GM18907 (cell line): ENCODE measurements around the gene MBNL2.

ENCODE experiments used
- ATAC-seq: cut with Tn5 transposase; IDR thresholded peaks from one replicate; pipeline ENCODE4 v1.9.1; 2021; ENCODE audit warnings: mild to moderate bottlenecking, moderate library complexity; ENCODE audit not compliant: unreplicated experiment

Gene MBNL2

GRCh38 chr13:97231829-97232196, 9.7 kb downstream of the MBNL2 start:
- no peak for ATAC-seq

DNA sequence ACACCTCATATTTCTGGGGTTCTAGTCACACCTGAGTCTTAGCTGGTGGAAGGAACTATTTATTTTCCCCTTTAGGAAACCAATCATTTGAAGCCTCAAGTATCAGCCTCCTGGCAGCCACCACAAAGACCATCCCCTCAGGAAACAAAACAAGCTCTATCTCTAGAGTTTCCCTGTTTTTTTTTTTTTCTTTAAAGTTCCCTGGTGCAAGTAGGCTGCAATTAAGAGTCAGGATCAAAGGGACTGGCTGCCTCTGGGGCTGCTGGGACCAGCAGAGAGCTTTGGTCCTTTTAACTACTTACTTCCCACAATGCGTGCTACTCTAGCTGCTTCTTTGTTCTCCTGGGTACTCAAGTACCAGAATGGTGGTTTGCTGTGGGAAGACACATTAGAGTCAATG, 11.4 kb downstream of the MBNL2 start:
- no peak for ATAC-seq

- ATAC-seq, result no peak
Measured at GRCh38 chr13:97234236-97234635, 12.1 kb downstream of the MBNL2 start.

- ATAC-seq, result no peak
Measured at GRCh38 chr13:97234742-97235141, 12.6 kb downstream of the MBNL2 start.

DNA sequence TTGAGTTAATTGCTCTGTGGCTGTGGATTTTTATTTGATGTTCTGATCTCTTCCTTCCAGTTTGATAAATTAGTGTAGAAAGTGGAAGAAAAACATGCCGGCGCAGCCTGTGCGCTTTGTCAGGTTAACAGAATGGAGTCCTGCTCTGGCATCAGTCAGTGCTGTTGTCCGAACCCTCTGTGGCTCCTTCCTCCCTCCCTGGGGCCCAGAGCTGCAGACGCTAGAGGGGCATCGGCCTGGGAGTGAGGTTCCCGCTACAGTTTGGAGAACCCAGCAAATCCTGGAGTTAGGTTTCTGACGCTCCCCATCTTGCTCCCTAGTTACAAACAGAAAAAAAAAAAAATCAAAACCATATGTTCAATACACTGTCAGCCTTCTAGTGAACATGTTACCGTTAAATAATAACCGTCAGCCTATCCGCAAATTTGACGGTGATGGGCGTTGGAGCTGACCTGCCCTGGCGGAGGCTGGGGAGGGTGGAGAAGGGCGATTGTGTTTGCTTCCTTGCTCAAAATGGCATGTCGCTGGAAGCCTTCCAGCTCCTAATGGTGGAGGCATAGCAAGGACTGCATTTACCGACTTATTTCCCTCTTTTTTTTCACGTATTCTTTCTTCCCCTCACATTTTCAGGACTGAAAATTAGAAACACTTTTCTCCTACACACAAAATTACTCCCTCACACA, 13.6 kb downstream of the MBNL2 start:
- ATAC-seq, result no peak

GRCh38 chr13:97237388-97237787, 15.3 kb downstream of the MBNL2 start:
- ATAC-seq, result no peak

DNA sequence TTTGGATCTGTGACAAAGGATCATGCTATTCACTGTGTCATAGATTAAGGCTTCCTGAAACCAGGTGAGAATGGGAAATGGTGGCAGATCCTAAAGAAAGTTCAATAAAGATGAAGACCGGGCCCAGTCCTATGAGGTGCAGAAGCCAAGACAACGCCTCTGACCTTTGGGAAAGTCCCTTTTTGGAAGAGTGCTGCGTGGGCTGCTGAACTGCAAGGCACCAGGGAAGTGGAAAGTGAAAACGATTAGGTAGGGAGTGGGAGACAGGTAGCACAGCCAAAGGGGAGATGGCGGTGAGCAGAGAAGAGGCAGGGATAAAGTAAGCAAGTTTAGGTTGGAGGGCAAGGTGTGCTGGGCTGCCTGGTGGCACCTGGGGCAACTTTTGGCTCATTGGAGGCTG, 16.3 kb downstream of the MBNL2 start:
- ATAC-seq, result no peak

GRCh38 chr13:97238883-97239282, 16.8 kb downstream of the MBNL2 start:
- no peak for ATAC-seq

- ATAC-seq, result no peak
Measured at GRCh38 chr13:97239306-97239705, 17.2 kb downstream of the MBNL2 start.

GRCh38 chr13:97239943-97240787, 18.0 kb downstream of the MBNL2 start:
- no peak for ATAC-seq

GRCh38 chr13:97240788-97241734, 18.9 kb downstream of the MBNL2 start:
- ATAC-seq, result no peak

GRCh38 chr13:97241761-97242160, 19.6 kb downstream of the MBNL2 start:
- no peak for ATAC-seq

DNA sequence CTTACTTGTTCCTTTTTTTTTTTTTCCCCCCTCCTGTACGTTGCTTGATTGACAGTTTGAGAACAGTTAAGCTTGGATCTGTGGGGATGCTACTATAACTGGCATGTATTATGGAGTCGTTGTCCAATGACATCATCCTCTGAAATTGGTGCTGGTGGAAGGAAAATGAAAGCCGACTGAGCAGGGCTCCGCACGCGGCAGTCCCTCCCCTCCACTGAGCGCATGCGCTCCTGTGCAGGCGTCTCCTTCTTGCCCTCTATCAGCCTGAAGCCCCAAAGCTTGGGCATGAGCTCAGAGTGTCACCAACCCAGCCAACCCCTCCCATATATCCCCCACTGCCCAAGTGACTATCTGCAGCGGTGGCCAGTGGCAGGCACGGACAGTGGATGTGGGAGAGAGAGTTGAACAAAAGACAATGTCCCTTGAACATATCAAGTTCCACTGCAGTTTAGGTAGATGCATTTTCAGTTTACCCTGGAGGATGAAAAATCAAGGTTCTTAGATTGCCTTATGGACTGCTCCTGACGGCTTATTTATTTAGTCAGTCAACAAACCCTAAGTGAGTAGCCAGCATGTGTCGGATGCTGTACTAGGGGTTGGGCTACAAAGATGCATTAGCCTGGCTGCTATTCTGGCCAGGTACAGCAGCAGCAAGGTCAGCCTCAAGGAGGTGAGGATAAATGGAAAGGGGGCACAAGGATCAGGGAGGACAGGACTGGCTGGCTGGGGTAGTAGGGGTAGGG, 20.8 kb downstream of the MBNL2 start:
- no peak for ATAC-seq

DNA sequence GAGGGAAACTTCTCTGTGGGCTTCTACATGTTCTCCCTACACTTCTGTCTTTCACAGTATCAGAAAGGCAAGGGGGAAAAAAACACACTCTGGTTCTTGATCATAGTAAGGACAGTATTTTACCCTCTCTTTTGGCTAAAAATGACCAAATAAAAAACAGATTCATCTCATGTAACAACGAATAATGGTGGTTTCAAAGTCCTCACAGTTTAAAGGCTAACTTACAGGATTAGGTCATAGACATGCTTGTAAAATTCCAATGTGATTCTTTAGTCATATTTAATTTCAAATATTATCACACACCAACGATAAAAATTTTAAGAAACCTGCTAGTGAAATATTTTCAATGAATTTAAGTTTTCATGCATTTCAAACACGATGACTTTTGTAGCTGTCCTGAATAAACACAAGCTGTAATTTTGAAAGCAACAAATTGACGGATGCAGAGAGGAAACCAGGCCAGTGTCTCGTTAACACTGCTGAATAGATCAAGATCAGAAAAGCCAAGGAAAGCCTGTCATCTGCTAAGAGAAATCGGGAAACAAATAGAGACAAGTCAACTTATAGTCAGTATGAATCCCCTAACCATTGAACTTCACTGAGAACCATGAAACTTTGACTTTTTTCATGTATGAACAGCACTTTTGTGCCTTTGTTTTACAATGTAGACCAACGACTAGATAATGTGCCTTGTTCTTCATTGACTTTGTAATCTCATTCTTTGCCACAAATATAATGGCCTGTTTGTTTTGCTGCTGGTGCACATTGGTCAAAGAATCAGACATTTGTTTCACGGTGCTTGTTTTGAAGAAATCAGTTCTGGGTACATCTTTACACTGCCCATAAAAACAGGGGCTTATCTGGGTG, 22.0 kb downstream of the MBNL2 start:
- ATAC-seq, result no peak

- no peak for ATAC-seq
Measured at GRCh38 chr13:97245011-97245410, 22.9 kb downstream of the MBNL2 start.

- ATAC-seq, result no peak
Measured at GRCh38 chr13:97246596-97247158, 24.5 kb downstream of the MBNL2 start.

GRCh38 chr13:97248243-97248642, 26.1 kb downstream of the MBNL2 start:
- no peak for ATAC-seq

DNA sequence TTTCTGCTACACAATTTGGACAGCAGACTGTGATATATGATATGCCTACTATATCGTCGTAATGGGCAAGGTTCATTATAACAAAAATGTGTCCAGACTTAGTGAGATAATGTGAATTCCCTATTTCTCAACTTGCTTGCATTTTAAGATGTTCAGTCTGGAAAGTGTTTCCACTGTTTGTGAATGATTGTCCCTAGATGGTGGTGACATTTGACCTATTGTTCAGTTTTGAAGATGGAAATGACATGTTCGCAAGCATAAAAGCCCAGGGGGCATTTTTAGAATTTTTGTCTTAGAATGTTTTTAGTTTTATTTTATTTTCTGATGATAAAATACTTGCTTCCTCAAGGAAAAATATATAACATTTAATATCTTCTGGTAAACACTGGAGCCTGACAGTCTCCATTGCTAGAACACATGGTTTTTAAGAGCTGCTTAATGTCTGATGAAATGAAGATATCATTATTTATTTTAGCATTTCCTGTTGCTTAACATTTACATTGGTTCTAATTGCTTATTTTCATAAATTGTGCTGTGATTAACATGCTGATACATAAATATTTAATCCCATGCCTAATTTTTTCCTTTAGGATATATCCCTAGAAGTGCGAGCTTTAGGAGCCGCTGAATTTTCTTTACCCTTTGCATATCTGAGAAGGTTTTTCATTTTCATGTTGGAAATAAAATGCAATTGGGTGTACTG, 27.1 kb downstream of the MBNL2 start:
- no peak for ATAC-seq
